SK-N-MC (cell line): ENCODE data around the gene MTX1.

Source experiments
- EZH2 ChIP-seq: fragments of 200-600 bp; sonication (generic); IDR thresholded peaks from one replicate; pipeline ENCODE4 v1.6.1; 2017; ENCODE audit warnings: antibody characterized with exemption
- FOXP2 ChIP-seq: optimal IDR thresholded peaks from 2 replicates; pipeline ENCODE3; 2011; ENCODE audit warnings: mild to moderate bottlenecking, moderate library complexity; ENCODE audit not compliant: insufficient read depth; ENCODE audit errors: extremely low read length, control extremely low read depth
- POLR2AphosphoS5 ChIP-seq: IDR thresholded peaks from 2 replicates; pipeline ENCODE4 v1.6.1; 2012; ENCODE audit warnings: mild to moderate bottlenecking, low read depth, low read length, borderline replicate concordance

- TF ChIP-seq POLR2AphosphoS5, result no peak
- no peak for TF ChIP-seq EZH2
- no peak for TF ChIP-seq FOXP2
Observed at GRCh38 chr1:155175281-155175926, 33.1 kb upstream of the MTX1 start.
